H1 (cell line): ENCODE results near the gene SPATA6L. TPM values are rescaled to one million over a fixed set of nuclear protein-coding genes. Genes with fewer than 3 reads are reported as not detected.

ENCODE experiments used
- CEBPB ChIP-seq: IDR thresholded peaks from 2 replicates; pipeline ENCODE4 v1.6.1; 2012; ENCODE audit warnings: low read depth, low read length
- CHD7 ChIP-seq: fragments of 300-600 bp; sonication (generic); IDR thresholded peaks from 2 replicates; pipeline ENCODE4 v1.7.1; 2012; ENCODE audit warnings: low read length, moderate library complexity, mild to moderate bottlenecking, inconsistent platforms; ENCODE audit not compliant: insufficient replicate concordance
- CTBP2 ChIP-seq: IDR thresholded peaks from 2 replicates; pipeline ENCODE4 v1.7.0; 2011; ENCODE audit warnings: borderline replicate concordance, mild to moderate bottlenecking, moderate library complexity, mixed read lengths, low read length; ENCODE audit not compliant: insufficient read depth, insufficient read length
- FOSL1 ChIP-seq: IDR thresholded peaks from 2 replicates; pipeline ENCODE4 v1.6.1; 2011; ENCODE audit warnings: mild to moderate bottlenecking, low read depth, low read length, moderate library complexity; ENCODE audit not compliant: insufficient read depth
- PHF8 ChIP-seq: fragments of 200-600 bp; sonication (generic); conservative IDR thresholded peaks from 2 replicates; pipeline ENCODE4 v1.7.1; 2012; ENCODE audit warnings: low read depth, mild to moderate bottlenecking, inconsistent platforms, low read length, moderate library complexity
- RAD21 ChIP-seq, 2 experiments: IDR thresholded peaks in 1 of 2; conservative IDR thresholded peaks in 1 of 2; 2 replicates each; pipeline ENCODE4 v1.6.1; 2011; ENCODE audit warnings: low read depth in 2 of 2, low read length in 2 of 2, improper control_type of control experiment in 1 of 2, inconsistent platforms in 1 of 2, mild to moderate bottlenecking in 1 of 2, moderate library complexity in 1 of 2
- SIRT6 ChIP-seq: IDR thresholded peaks from one replicate; pipeline ENCODE4 v1.7.1; 2012; ENCODE audit warnings: low read length, inconsistent platforms
- SP2 ChIP-seq: IDR thresholded peaks from 2 replicates; pipeline ENCODE4 v1.6.1; 2012; ENCODE audit warnings: mild to moderate bottlenecking, low read length, inconsistent platforms
- TAF7 ChIP-seq: optimal IDR thresholded peaks from 2 replicates; pipeline ENCODE3; 2011; ENCODE audit warnings: low read depth, mild to moderate bottlenecking, inconsistent platforms, low read length, moderate library complexity, borderline replicate concordance
- polyA plus RNA-seq, 7 experiments: library from polyadenylated mRNA; depleted of rRNA in 3 of 7; stranded (reverse) in 5 of 7; unstranded in 2 of 7; fragments of >200 nt in 5 of 7; fragments of 200-250 nt in 2 of 7; gene quantifications; 1 replicate in 5 of 7; 2 replicates in 1 of 7; 4 replicates in 1 of 7; pipeline versions ENCODE4 v1.2.1 to v1.2.3, GENCODE V29; 2011 to 2013; ENCODE audit warnings: missing spikeins in 2 of 7, mixed read lengths in 2 of 7
- total RNA-seq: library from RNA; stranded (reverse); fragmentation: NEBNext Ultra II Directional; extraction: Animal tissue kit (Norgen Biotek cat#: 25700); gene quantifications from 2 replicates; pipeline ENCODE4 v1.2.1, GENCODE V29; 2021

SPATA6L gene
- total and polyA plus RNA-seq, 2 of the 8 experiments (the other 6 are each of a cell fraction or from before 2014, with no cell fraction given): 0.57 to 1.1 TPM

- TF ChIP-seq CHD7: no peak
- no peak for TF ChIP-seq PHF8
- no peak for TF ChIP-seq SIRT6
- no peak for TF ChIP-seq CTBP2
- no peak for TF ChIP-seq TAF7
- no peak for TF ChIP-seq SP2
- TF ChIP-seq RAD21 (IDR thresholded peaks at IDR 0.05 in 1 of 2, conservative IDR thresholded peaks at IDR 0.05 in 1 of 2; ENCODE audit: low read depth in 2 of 2, low read length in 2 of 2): no peak
- no peak for TF ChIP-seq CEBPB
- TF ChIP-seq FOSL1: no peak
Observed at GRCh38 chr9:4639420-4639819, 26.9 kb downstream of the SPATA6L start (continued).
